ENCODE measurements around the gene HNRNPLL. TPM values are rescaled to one million over a fixed set of nuclear protein-coding genes. Genes with fewer than 3 reads are reported as not detected.
A peak's percentile ranks its signal among the peaks of the same experiment; 100 is the strongest.
"Not testable (repeated sequence)": the region's sequence is repeated elsewhere in the genome, so short reads cannot be mapped to it uniquely, and the experiment has no call there.

Gene HNRNPLL
- total RNA-seq, 3 donors from 2014 or later, result 48.3 to 75.1 (median 57.0) TPM

DNA sequence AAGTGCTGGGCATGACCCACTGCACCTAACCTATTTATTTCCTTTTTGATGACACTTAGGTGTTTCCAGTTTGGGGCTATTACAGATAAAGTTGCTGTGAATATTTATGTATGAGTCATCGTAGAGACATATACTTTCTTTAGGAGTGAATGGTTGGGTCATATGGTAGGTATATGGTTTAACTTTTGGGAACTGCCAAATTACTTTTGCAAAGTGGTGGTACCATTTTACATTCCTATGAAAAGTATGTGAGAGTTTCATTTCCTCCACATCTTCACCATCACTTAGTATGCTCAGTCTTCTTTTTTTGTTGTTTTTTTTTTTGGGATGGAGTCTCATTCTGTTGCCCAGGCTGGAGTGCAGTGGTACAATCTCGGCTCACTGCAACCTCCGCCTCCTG is 56.1 kb downstream of the HNRNPLL start:
- Histone ChIP-seq H3K36me3 (no peaks in the 10 kb centered on the region), H3K27ac (no peak overlapping the region), H3K4me1 (no peaks in the 10 kb centered on the region), H3K4me3 (no peak overlapping the region), H3K9me3 (peaks cover 0 to 1% of the 10 kb centered on the region in 2 donors), H3K27me3 (no peaks in the 10 kb centered on the region)
- TF ChIP-seq, protein P1, sequence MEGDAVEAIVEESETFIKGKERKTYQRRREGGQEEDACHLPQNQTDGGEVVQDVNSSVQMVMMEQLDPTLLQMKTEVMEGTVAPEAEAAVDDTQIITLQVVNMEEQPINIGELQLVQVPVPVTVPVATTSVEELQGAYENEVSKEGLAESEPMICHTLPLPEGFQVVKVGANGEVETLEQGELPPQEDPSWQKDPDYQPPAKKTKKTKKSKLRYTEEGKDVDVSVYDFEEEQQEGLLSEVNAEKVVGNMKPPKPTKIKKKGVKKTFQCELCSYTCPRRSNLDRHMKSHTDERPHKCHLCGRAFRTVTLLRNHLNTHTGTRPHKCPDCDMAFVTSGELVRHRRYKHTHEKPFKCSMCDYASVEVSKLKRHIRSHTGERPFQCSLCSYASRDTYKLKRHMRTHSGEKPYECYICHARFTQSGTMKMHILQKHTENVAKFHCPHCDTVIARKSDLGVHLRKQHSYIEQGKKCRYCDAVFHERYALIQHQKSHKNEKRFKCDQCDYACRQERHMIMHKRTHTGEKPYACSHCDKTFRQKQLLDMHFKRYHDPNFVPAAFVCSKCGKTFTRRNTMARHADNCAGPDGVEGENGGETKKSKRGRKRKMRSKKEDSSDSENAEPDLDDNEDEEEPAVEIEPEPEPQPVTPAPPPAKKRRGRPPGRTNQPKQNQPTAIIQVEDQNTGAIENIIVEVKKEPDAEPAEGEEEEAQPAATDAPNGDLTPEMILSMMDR (IDR thresholded peaks at IDR 0.05), result no peak
- TF ChIP-seq POLR2AphosphoS5 (IDR thresholded peaks at IDR 0.05) (no peak), POLR2A (IDR thresholded peaks at IDR 0.05) (no peak)
- no peak for DNase-seq (ENCODE audit: low spot score in 2 of 2)
- intact Hi-C loops (cut with DNase I; ENCODE audit: low total_unique reads), result no loop called here

DNA sequence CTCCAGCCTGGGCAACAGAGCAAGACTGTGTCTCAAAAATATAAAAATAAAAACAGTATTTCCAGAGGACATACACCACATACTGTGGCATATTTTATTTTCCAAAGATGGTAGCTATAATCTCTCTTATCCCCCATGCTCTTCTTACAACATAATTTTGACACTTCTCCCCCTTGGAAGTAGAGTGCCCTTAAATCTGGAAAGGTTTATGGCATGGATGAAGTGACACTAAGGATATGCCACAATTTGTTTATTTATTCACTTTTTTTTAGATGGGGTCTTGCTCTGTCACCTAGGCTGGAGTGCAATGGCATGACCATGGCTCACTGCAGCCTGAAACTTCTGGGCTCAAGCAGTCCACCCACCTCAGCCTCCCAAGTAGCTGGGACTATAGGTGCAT is 56.7 kb downstream of the HNRNPLL start:
- DNase-seq (ENCODE audit: low spot score in 2 of 2), result no peak
- no peaks in the 10 kb centered on the region for H3K4me1 ChIP-seq
- H3K9me3 ChIP-seq, result no peaks in the 10 kb centered on the region
- no peak overlapping the region for H3K27ac ChIP-seq
- no peak for TF ChIP-seq POLR2A (IDR thresholded peaks at IDR 0.05)
- H3K27me3 ChIP-seq, result no peaks in the 10 kb centered on the region
- intact Hi-C loops (cut with DNase I; ENCODE audit: low total_unique reads), result no loop called here
- no peak overlapping the region for H3K4me3 ChIP-seq
- H3K36me3 ChIP-seq, result no peaks in the 10 kb centered on the region

DNA sequence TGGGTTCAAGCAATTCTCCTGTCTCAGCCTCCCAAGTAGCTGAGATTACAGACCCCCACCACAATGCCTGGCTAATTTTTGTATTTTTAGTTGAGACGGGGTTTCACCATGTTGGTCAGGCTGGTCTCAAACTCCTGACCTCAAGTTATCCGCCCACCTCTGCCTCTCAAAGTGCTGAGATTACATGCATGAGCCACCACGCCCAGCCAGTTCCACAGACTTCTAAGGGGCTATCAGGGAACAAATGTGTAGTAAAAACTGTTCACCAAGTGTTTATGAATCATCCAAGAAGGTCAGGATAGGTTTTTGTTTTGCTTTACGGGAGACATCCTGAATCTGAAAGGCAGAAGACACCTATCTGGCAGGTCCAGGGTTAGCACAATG is 60.5 kb downstream of the HNRNPLL start:
- H3K4me1 ChIP-seq; intact Hi-C loops (cut with DNase I; ENCODE audit: low total_unique reads); H3K27me3 ChIP-seq; H3K9me3 ChIP-seq; H3K4me3 ChIP-seq; DNase-seq (ENCODE audit: low spot score in 2 of 2); H3K36me3 ChIP-seq; H3K27ac ChIP-seq: not testable (repeated sequence)

DNA sequence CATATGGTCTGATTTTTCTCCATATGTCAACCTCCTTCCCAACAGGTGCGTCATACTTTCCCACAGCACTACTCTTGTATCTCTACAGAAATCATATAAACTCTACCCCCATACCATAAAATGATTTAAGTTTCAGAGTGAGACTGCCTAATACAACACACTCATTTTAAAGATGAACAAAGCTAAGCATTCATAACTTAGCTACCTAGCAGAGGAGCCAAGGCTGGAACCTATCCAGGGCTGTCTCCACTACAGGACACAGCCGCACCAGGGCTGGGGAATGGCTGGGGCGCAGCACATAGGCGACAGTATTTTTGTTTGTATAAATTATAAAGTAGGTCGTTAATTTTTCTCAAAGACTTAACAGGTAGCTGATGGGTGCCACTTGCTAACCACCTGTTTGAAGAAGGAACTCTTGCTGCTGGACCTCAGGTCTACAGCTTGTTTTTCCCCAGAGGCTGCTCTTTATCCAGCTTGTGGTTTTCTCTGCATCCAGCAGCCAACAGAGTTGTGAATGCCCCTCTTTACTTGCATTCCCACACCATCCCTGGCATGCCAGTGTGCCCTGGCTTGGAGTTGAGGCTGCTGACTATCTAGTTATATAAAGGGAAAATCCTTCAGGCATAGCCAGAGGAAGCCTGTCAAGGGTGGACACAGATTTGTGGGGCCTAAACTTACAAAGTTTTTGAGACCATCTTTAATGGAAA is 62.0 kb downstream of the HNRNPLL start:
- no peak overlapping the region for H3K4me3 ChIP-seq
- H3K4me1 ChIP-seq, result no peaks in the 10 kb centered on the region
- no peaks in the 10 kb centered on the region for H3K9me3 ChIP-seq
- DNase-seq (ENCODE audit: low spot score in 2 of 2), result peak in 1 of 2 donors; percentile 79
- H3K36me3 ChIP-seq, result no peaks in the 10 kb centered on the region
- no peaks in the 10 kb centered on the region for H3K27me3 ChIP-seq
- H3K27ac ChIP-seq, result peak overlapping the region; percentile 5 to 20
- intact Hi-C loops (cut with DNase I; ENCODE audit: low total_unique reads), result no loop called here
- TF ChIP-seq POLR2AphosphoS5 (IDR thresholded peaks at IDR 0.05) (no peak), POLR2A (IDR thresholded peaks at IDR 0.05) (no peak)
- TF ChIP-seq, protein P1 (IDR thresholded peaks at IDR 0.05), result no peak

DNA sequence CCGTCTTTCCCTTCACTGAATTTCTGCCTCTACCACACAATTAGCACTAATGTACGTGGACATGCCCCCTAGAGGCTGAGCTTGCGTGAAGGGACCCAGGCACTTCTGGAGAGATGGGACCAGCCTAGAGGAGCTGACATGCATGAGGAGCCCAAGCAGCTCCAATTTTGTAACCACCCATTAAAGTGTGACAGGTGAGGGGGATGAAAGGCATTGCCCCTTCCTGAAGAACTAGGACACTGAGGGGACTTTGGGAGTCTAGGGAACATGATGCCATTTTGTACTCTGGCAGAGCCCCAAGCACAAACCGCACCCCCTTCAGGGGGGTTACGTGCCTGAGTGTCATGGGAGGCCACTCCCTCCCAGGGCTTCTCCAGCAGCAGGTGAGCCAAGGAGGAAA is 63.6 kb downstream of the HNRNPLL start:
- intact Hi-C loops (cut with DNase I; ENCODE audit: low total_unique reads), result no loop called here

DNA sequence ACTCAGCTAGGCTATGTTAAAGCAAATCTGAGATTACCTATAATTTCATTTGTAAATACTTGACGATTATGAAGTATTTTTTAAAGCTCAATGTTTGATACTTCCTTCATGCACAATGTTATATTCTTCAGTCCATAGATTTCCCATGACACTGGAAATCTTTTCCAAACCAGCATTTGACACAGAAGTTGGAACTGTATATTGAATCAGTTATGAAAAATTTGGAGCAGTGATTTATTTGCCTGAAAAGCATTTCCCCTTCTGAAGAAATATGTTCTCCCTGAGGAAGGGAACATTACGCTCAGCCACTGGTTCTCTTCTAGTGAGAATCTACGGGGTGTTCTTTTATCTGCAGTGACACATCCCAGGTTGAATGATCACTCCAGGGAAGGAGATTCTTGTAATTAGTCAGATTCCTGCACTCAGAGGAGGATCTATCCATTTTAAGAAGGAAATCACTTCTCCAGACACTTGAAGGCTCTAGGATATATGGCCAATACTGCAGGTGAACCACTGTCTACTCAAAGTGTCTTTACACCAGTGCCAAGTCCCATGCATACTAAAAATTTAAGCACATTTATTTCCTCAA is 64.7 kb downstream of the HNRNPLL start:
- TF ChIP-seq POLR2AphosphoS5 (IDR thresholded peaks at IDR 0.05) (no peak), POLR2A (IDR thresholded peaks at IDR 0.05) (no peak)
- TF ChIP-seq, protein P1 (IDR thresholded peaks at IDR 0.05), result no peak
- Histone ChIP-seq H3K4me3 (no peak overlapping the region), H3K36me3 (no peaks in the 10 kb centered on the region), H3K4me1 (no peaks in the 10 kb centered on the region), H3K27me3 (no peaks in the 10 kb centered on the region), H3K9me3 (no peaks in the 10 kb centered on the region), H3K27ac (no peak overlapping the region)
- intact Hi-C loops (cut with DNase I; ENCODE audit: low total_unique reads), result no loop called here
- DNase-seq (ENCODE audit: low spot score in 2 of 2), result no peak

More for the DNA sequence above, 63.6 kb downstream of the HNRNPLL start:
- Histone ChIP-seq H3K27me3 (no peaks in the 10 kb centered on the region), H3K9me3 (no peaks in the 10 kb centered on the region), H3K4me1 (no peaks in the 10 kb centered on the region), H3K36me3 (no peaks in the 10 kb centered on the region), H3K4me3 (no peak overlapping the region), H3K27ac (no peak overlapping the region)
- no peak for DNase-seq (ENCODE audit: low spot score in 2 of 2)
- TF ChIP-seq, protein P1 (IDR thresholded peaks at IDR 0.05), result no peak
- TF ChIP-seq POLR2A (IDR thresholded peaks at IDR 0.05) (no peak), POLR2AphosphoS5 (IDR thresholded peaks at IDR 0.05) (no peak)

DNA sequence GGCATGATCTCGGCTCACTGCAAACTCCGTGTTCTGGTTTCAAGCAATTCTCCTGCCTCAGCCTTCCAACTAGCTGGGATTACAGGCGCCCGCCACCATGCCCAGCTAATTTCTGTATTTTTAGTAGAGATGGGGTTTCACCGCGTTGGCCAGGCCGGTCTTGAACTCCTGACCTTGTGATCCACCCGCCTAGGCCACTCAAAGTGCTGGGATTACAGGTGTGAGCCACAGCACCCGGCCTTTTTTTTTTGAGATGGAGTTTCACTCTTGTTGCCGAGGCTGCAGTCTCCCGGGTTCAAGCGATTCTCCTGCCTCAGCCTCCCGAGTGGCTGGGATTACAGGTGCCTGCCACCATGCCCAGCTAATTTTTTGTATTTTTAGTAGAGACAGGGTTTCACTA is 65.4 kb downstream of the HNRNPLL start:
- H3K4me1 ChIP-seq; intact Hi-C loops (cut with DNase I; ENCODE audit: low total_unique reads); H3K4me3 ChIP-seq; DNase-seq (ENCODE audit: low spot score in 2 of 2); H3K27ac ChIP-seq; H3K9me3 ChIP-seq; H3K36me3 ChIP-seq; H3K27me3 ChIP-seq: not testable (repeated sequence)
